Esophagus muscularis mucosa (tissue), 4 donors: ENCODE results near the gene RSL1D1. TPM values are rescaled to one million over a fixed set of nuclear protein-coding genes. Genes with fewer than 3 reads are reported as not detected.
"Not testable (repeated sequence)": the region's sequence is repeated elsewhere in the genome, so short reads cannot be mapped to it uniquely, and the experiment has no call there.

ENCODE experiments used
- DNase-seq: peaks from one replicate; pipeline ENCODE4 v3.0.0-alpha.2; 2017; ENCODE audit errors: extremely low spot score
- H3K27ac ChIP-seq, 4 donors: fragments of 200-600 bp; sonication (generic); replicated peaks in 1 of 4; 1 replicate in 3 of 4; 2 replicates in 1 of 4; pipeline ENCODE4 v1.5.1; 2016 to 2019; ENCODE audit warnings: mild to moderate bottlenecking in 1 of 4
- H3K27me3 ChIP-seq, 4 donors: fragments of 200-600 bp; sonication (generic); one replicate each; pipeline versions ENCODE4 v1.5.1 to v1.6.0; 2016 to 2019
- H3K36me3 ChIP-seq, 4 donors: fragments of 200-600 bp; sonication (generic); one replicate each; pipeline ENCODE4 v1.5.1; 2016 to 2019
- H3K4me1 ChIP-seq, 4 donors: fragments of 200-600 bp; sonication (generic); one replicate each; pipeline ENCODE4 v1.5.1; 2016 to 2019
- H3K4me3 ChIP-seq, 4 donors: fragments of 200-600 bp; sonication (generic); 1 replicate in 2 of 4; 2 replicates in 2 of 4; pipeline ENCODE4 v1.5.1; 2016 to 2019; ENCODE audit warnings: mild to moderate bottlenecking in 4 of 4, moderate library complexity in 1 of 4
- H3K9me3 ChIP-seq, 4 donors: fragments of 200-600 bp; sonication (generic); 1 replicate in 3 of 4; 2 replicates in 1 of 4; pipeline ENCODE4 v1.5.1; 2016 to 2019
- EP300 ChIP-seq: sonication (generic); formaldehyde crosslinking; IDR thresholded peaks from one replicate; pipeline ENCODE4 v1.6.1; 2017; ENCODE audit warnings: antibody characterized with exemption
- POLR2A ChIP-seq: fragments of 450-650 bp; IDR thresholded peaks from one replicate; pipeline ENCODE4 v1.6.1; 2017; ENCODE audit warnings: antibody characterized with exemption, moderate library complexity, mild to moderate bottlenecking, low read depth
- POLR2AphosphoS5 ChIP-seq, 2 donors: sonication (generic); formaldehyde crosslinking; IDR thresholded peaks; one replicate each; pipeline ENCODE4 v1.6.1; 2017; ENCODE audit warnings: antibody characterized with exemption in 2 of 2
- WGBS: methylation state at CpG from one replicate; pipeline ENCODE4 v1.1.5; 2018; 5-methylcytosine and 5-hydroxymethylcytosine counted together
- intact Hi-C: fragments of 100-400 bp; cut with DNase I; formaldehyde crosslinking; loops from one replicate; pipeline ENCODE4 v1.15.1; 2023
- total RNA-seq, 4 donors: library from RNA; depleted of rRNA; stranded (reverse); fragments of >200 nt; gene quantifications; one replicate each; pipeline versions ENCODE4 v1.1.0 to v1.2.1, GENCODE V29; 2016
- TF ChIP-seq, protein P1 (sequence below), 3 experiments: fragments of 200-600 bp in 2 of 3; fragments of 450-650 bp in 1 of 3; sonication (generic) in 2 of 3; IDR thresholded peaks; one replicate each; pipeline ENCODE4 v1.5.1; 2017 to 2019; ENCODE audit warnings: antibody characterized with exemption in 3 of 3, mild to moderate bottlenecking in 2 of 3, moderate library complexity in 1 of 3

Gene RSL1D1
- total RNA-seq, 4 donors from 2014 or later, result 73.9 to 125 (median 97.1) TPM

DNA sequence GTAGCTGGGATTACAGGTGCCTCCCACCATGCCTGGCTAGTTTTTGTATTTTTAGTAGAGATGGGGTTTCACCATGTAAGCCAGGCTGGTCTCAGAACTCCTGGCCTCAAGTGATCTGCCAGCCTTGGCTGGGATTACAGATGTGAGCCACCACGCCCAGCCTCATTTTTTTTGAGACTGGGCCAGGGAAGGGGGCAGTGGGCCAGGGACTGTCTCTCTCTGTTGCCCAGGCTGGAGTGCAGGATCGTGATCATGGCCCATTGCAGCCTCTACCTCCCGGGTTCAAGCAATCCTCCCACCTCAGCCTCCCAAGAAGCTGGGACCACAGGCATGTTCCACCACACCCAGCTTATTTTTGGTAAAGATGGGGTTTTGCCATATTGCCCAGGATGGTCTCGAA, 16.0 kb downstream of the RSL1D1 start:
- WGBS, result no CpG with 5 or more reads among the region's 4 CpGs
- Histone ChIP-seq H3K9me3 (no peaks in the 10 kb centered on the region), H3K36me3 (peaks cover 38 to 47% (median 43%) of the 10 kb centered on the region in 4 donors), H3K27me3 (no peaks in the 10 kb centered on the region), H3K4me1 (no peaks in the 10 kb centered on the region), H3K4me3 (no peak overlapping the region), H3K27ac (no peak overlapping the region)
- intact Hi-C loops, result no loop called here
- TF ChIP-seq, protein P1, sequence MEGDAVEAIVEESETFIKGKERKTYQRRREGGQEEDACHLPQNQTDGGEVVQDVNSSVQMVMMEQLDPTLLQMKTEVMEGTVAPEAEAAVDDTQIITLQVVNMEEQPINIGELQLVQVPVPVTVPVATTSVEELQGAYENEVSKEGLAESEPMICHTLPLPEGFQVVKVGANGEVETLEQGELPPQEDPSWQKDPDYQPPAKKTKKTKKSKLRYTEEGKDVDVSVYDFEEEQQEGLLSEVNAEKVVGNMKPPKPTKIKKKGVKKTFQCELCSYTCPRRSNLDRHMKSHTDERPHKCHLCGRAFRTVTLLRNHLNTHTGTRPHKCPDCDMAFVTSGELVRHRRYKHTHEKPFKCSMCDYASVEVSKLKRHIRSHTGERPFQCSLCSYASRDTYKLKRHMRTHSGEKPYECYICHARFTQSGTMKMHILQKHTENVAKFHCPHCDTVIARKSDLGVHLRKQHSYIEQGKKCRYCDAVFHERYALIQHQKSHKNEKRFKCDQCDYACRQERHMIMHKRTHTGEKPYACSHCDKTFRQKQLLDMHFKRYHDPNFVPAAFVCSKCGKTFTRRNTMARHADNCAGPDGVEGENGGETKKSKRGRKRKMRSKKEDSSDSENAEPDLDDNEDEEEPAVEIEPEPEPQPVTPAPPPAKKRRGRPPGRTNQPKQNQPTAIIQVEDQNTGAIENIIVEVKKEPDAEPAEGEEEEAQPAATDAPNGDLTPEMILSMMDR (IDR thresholded peaks at IDR 0.05), result no peak
- TF ChIP-seq POLR2A, result no peak
- TF ChIP-seq POLR2AphosphoS5 (IDR thresholded peaks at IDR 0.05), result no peak
- no peak for TF ChIP-seq EP300
- DNase-seq, result no peak

GRCh38 chr16:11833951-11834695, 17.2 kb downstream of the RSL1D1 start:
- no peak overlapping the region for H3K4me3 ChIP-seq
- H3K4me1 ChIP-seq, result no peaks in the 10 kb centered on the region
- no peak for TF ChIP-seq EP300
- TF ChIP-seq POLR2A, result no peak
- TF ChIP-seq, protein P1 (IDR thresholded peaks at IDR 0.05), result no peak
- TF ChIP-seq POLR2AphosphoS5 (IDR thresholded peaks at IDR 0.05), result no peak
- 81% methylated on average over 6 of the region's 6 CpGs for WGBS
- no peak overlapping the region for H3K27ac ChIP-seq
- DNase-seq, result no peak
- H3K9me3 ChIP-seq, result no peaks in the 10 kb centered on the region
- peaks cover 26 to 35% (median 31%) of the 10 kb centered on the region in 4 donors for H3K36me3 ChIP-seq
- intact Hi-C loops, result no loop called here
- no peaks in the 10 kb centered on the region for H3K27me3 ChIP-seq

DNA sequence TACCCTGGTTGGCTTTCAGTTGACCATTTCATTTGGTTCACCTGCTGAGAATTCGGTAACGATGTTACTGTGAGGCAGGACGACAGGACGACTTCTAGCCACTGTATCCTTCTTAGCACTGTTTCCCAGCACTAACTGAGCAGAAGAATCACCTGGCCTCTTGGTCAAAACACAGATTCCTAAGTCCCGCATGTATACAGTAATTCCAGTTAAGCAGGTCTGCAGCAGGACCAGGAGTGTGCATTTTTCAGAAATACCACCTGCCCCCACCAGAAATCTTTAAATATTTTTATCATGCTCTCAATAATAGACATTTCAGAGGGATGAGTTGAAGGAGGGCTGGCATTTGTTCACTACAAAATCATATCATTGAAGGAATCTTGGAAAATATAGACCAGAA, 22.6 kb downstream of the RSL1D1 start:
- Histone ChIP-seq H3K4me1 (peaks cover 8 to 12% (median 9%) of the 10 kb centered on the region in 4 donors), H3K27me3 (no peaks in the 10 kb centered on the region), H3K9me3 (no peaks in the 10 kb centered on the region), H3K4me3 (no peak overlapping the region), H3K36me3 (no peaks in the 10 kb centered on the region), H3K27ac (no peak overlapping the region)
- WGBS, result 80% methylated on average over 5 of the region's 5 CpGs
- no peak for DNase-seq
- intact Hi-C loops, result no loop called here
- TF ChIP-seq EP300 (no peak), POLR2AphosphoS5 (IDR thresholded peaks at IDR 0.05) (no peak), POLR2A (no peak)
- TF ChIP-seq, protein P1 (IDR thresholded peaks at IDR 0.05), result no peak

DNA sequence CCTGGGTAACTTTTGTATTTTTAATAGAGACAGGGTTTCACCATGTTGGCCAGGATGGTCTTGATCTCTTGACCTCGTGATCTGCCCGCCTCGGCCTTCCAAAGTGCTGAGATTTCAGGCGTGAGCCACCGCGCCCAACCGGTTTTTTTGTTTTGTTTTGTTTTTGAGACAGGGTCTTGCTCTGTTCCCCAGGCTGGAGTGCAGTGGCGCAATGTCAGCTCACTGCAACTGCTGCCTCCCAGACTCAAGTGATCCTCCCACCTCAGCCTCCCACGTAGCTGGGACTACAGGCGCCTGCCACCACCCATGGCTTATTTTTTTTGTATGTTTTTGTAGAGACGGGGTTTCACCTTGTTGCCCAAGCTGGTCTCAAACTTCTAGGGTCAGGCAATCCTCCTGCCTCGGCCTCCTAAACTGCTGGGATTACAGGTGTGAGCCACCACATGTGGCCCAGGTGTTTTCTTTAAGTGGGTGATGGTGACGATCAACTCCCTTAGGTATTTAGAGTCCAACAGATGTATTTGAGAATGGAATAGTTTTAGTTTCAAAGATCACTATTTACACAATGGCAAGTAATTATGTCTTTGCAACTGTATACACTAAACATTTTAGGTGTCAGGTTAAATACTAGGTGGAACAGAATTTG, 25.7 kb downstream of the RSL1D1 start:
- intact Hi-C loops, result not testable (repeated sequence)
- 97% methylated on average over 13 of the region's 13 CpGs for WGBS

DNA sequence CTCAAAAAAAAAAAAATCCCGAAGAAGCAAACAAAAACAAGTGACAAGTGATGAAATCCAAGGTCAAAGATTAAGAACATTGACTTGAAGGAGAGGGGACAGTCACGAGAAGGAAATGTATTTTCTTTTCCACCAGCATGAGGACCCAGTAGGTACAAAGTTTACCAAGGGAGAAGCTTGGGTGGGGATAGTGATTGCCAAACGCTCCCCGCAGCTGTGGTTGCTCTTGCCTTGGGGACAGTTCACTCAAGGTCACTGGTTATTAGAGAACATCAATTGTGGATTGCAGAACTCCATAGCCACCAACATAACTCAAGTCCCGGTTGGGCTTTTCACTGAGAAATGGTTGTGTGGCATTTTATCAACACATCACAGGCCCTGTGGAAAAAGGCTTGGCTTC, 27.0 kb downstream of the RSL1D1 start:
- no peak for TF ChIP-seq POLR2AphosphoS5 (IDR thresholded peaks at IDR 0.05)
- intact Hi-C loops, result no loop called here
- WGBS, result 38% methylated on average over 5 of the region's 5 CpGs
- H3K27me3 ChIP-seq, result no peaks in the 10 kb centered on the region
- H3K36me3 ChIP-seq, result no peaks in the 10 kb centered on the region
- no peak for DNase-seq
- H3K4me3 ChIP-seq, result no peak overlapping the region
- peak overlapping the region; percentile 26 to 52 (median 44) for H3K27ac ChIP-seq
- no peaks in the 10 kb centered on the region for H3K9me3 ChIP-seq
- peaks cover 8 to 12% (median 9%) of the 10 kb centered on the region in 4 donors for H3K4me1 ChIP-seq

More for the DNA sequence above, 25.7 kb downstream of the RSL1D1 start:
- H3K9me3 ChIP-seq, H3K27me3 ChIP-seq, H3K27ac ChIP-seq, DNase-seq, H3K36me3 ChIP-seq, H3K4me3 ChIP-seq: not testable (repeated sequence)
- H3K4me1 ChIP-seq, result peaks cover 8 to 12% (median 9%) of the 10 kb centered on the region in 4 donors

DNA sequence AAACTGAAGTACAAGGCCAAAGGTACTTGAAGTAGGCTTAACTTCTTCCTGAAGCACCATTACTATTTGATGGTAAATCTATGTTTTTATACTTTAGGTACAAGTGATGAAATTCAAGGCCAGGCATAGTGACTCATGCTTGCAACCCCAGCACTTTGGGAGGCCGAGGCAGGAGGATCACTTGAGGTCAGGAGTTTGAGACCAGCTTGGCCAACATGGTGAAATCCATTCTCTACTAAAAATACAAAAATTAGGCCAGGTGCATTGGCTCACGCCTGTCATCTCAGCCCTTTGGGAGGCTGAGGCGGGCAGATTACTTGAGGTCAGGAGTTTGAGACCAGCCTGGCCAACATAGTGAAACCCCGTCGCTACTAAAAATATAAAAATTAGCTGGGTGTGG, 27.7 kb downstream of the RSL1D1 start:
- Histone ChIP-seq H3K4me1 (peaks cover 8 to 12% (median 9%) of the 10 kb centered on the region in 4 donors), H3K27ac (peak overlapping the region in 1 of 4 donors; percentile 52)
- DNase-seq, H3K36me3 ChIP-seq, H3K4me3 ChIP-seq, intact Hi-C loops, H3K27me3 ChIP-seq, H3K9me3 ChIP-seq: not testable (repeated sequence)
- 95% methylated on average over 5 of the region's 5 CpGs for WGBS
